ENCODE measurements around the gene FTO. TPM values are rescaled to one million over a fixed set of nuclear protein-coding genes. Genes with fewer than 3 reads are reported as not detected.

The FTO gene
- total and polyA plus RNA-seq, 4 donors, result 12.2 to 145 (median 57.7) TPM

- ATAC-seq (ENCODE audit: insufficient read depth, low FRiP score) (no peak), DNase-seq (peak in 2 of 3 donors; percentile 21 to 54)
- no peak overlapping the region for H3K9ac ChIP-seq (ENCODE audit: insufficient read depth in 1 of 2, low read length in 2 of 2)
- H3K4me1 ChIP-seq (ENCODE audit: control insufficient read depth in 5 of 5, insufficient read depth in 5 of 5, low read length in 5 of 5), result peaks cover 0 to 4% (median 0%) of the 10 kb centered on the region in 5 donors
- no peak for TF ChIP-seq CTCF (IDR thresholded peaks at IDR 0.05; ENCODE audit: control extremely low read depth, extremely low read depth)
- 70 to 76% methylated on average over 7 of the region's 7 CpGs for WGBS, 2 donors
- H3K36me3 ChIP-seq (ENCODE audit: control insufficient read depth in 4 of 4, insufficient read depth in 4 of 4, low read length in 4 of 4), result no peaks in the 10 kb centered on the region
- no peak overlapping the region for H3K4me3 ChIP-seq
- no peaks in the 10 kb centered on the region for H3K27me3 ChIP-seq (ENCODE audit: control insufficient read depth in 3 of 3, insufficient read depth in 3 of 3, low read length in 2 of 3)
- no peak overlapping the region for H3K27ac ChIP-seq (ENCODE audit: low read depth in 1 of 2, low read length in 1 of 2)
- no peaks in the 10 kb centered on the region for H3K9me3 ChIP-seq (ENCODE audit: control insufficient read depth in 4 of 4, insufficient read depth in 3 of 4, low read length in 3 of 4)
Observed at GRCh38 chr16:53664724-53665345, 39.1 kb upstream of the FTO start.

- 91 to 95% methylated on average over 3 of the region's 3 CpGs for WGBS, 2 donors
- no peak for TF ChIP-seq CTCF (IDR thresholded peaks at IDR 0.05; ENCODE audit: control extremely low read depth, extremely low read depth)
- DNase-seq, result no peak
Observed at GRCh38 chr16:53666786-53667415, 37.1 kb upstream of the FTO start.

GRCh38 chr16:53668869-53669268, 35.1 kb upstream of the FTO start:
- no peak for TF ChIP-seq CTCF (IDR thresholded peaks at IDR 0.05; ENCODE audit: control extremely low read depth, extremely low read depth)

More at GRCh38 chr16:53666786-53667415, 37.1 kb upstream of the FTO start:
- Histone ChIP-seq H3K4me1 (ENCODE audit: control insufficient read depth in 5 of 5, insufficient read depth in 5 of 5, low read length in 5 of 5) (peaks cover 0 to 4% (median 0%) of the 10 kb centered on the region in 5 donors), H3K27ac (ENCODE audit: low read depth in 1 of 2, low read length in 1 of 2) (no peak overlapping the region), H3K27me3 (ENCODE audit: control insufficient read depth in 3 of 3, insufficient read depth in 3 of 3, low read length in 2 of 3) (no peaks in the 10 kb centered on the region), H3K9me3 (ENCODE audit: control insufficient read depth in 4 of 4, insufficient read depth in 3 of 4, low read length in 3 of 4) (no peaks in the 10 kb centered on the region), H3K36me3 (ENCODE audit: control insufficient read depth in 4 of 4, insufficient read depth in 4 of 4, low read length in 4 of 4) (peaks cover 0 to 4% (median 0%) of the 10 kb centered on the region in 4 donors), H3K4me3 (no peak overlapping the region), H3K9ac (ENCODE audit: insufficient read depth in 1 of 2, low read length in 2 of 2) (no peak overlapping the region)
- no peak for ATAC-seq (ENCODE audit: insufficient read depth, low FRiP score)

More at GRCh38 chr16:53668869-53669268, 35.1 kb upstream of the FTO start:
- H3K4me1 ChIP-seq (ENCODE audit: control insufficient read depth in 5 of 5, insufficient read depth in 5 of 5, low read length in 5 of 5), result peaks cover 0 to 4% (median 0%) of the 10 kb centered on the region in 5 donors
- DNase-seq (no peak), ATAC-seq (ENCODE audit: insufficient read depth, low FRiP score) (no peak)
- no peak overlapping the region for H3K4me3 ChIP-seq
- H3K9me3 ChIP-seq (ENCODE audit: control insufficient read depth in 4 of 4, insufficient read depth in 3 of 4, low read length in 3 of 4), result no peaks in the 10 kb centered on the region
- H3K9ac ChIP-seq (ENCODE audit: insufficient read depth in 1 of 2, low read length in 2 of 2), result no peak overlapping the region
- no peaks in the 10 kb centered on the region for H3K27me3 ChIP-seq (ENCODE audit: control insufficient read depth in 3 of 3, insufficient read depth in 3 of 3, low read length in 2 of 3)
- 96 to 98% methylated on average over 2 of the region's 2 CpGs for WGBS, 2 donors
- no peak overlapping the region for H3K27ac ChIP-seq (ENCODE audit: low read depth in 1 of 2, low read length in 1 of 2)
- peaks cover 0 to 4% (median 0%) of the 10 kb centered on the region in 4 donors for H3K36me3 ChIP-seq (ENCODE audit: control insufficient read depth in 4 of 4, insufficient read depth in 4 of 4, low read length in 4 of 4)
